NCI-H1105 (cell line): ENCODE data around the gene OGFR.
A peak's percentile ranks its signal among the peaks of the same experiment; 100 is the strongest.

Experiments used
- DNase-seq: peaks from one replicate; lab custom pipeline; 2025; lab: John Stamatoyannopoulos, UW

The OGFR gene

GRCh38 chr20:62826646-62827310 is 22.1 kb downstream of the OGFR start:
- DNase-seq: no peak

- no peak for DNase-seq
Observed at GRCh38 chr20:62827311-62828038, 22.8 kb downstream of the OGFR start.

- DNase-seq: no peak
Observed at GRCh38 chr20:62828051-62828450, 23.4 kb downstream of the OGFR start.

DNA sequence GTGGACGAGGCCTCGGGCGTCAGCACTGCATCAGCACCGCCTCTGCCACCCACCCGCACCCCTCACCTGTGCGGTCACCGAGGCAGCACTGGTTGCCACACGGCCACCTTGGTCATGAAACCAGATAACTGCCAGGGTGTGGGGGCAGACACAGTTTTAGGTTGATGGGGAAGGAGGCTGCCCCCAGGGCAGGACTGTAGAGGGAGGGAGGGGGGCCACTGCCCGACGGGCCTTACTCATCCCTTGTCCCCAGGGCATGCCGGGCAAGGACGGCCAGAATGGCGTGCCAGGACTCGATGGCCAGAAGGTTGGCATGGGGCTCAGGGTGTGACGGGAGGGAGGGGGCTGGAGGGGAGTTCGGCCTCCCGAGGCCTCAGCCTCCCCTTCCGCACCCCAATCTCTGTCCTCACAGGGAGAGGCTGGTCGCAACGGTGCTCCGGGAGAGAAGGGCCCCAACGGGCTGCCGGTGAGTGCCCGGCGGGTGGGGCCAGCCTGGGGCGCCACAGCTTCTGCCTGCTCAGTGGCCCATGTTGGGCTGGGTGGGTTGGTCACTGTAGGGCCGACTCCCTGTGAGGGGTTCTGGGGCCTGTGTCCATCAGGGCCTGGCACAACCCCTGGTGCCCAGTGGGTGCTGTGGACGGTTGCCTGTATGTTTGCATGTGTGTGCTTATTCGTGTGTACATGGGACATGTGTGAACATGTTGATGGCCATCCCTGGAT is 24.0 kb downstream of the OGFR start:
- no peak for DNase-seq

DNA sequence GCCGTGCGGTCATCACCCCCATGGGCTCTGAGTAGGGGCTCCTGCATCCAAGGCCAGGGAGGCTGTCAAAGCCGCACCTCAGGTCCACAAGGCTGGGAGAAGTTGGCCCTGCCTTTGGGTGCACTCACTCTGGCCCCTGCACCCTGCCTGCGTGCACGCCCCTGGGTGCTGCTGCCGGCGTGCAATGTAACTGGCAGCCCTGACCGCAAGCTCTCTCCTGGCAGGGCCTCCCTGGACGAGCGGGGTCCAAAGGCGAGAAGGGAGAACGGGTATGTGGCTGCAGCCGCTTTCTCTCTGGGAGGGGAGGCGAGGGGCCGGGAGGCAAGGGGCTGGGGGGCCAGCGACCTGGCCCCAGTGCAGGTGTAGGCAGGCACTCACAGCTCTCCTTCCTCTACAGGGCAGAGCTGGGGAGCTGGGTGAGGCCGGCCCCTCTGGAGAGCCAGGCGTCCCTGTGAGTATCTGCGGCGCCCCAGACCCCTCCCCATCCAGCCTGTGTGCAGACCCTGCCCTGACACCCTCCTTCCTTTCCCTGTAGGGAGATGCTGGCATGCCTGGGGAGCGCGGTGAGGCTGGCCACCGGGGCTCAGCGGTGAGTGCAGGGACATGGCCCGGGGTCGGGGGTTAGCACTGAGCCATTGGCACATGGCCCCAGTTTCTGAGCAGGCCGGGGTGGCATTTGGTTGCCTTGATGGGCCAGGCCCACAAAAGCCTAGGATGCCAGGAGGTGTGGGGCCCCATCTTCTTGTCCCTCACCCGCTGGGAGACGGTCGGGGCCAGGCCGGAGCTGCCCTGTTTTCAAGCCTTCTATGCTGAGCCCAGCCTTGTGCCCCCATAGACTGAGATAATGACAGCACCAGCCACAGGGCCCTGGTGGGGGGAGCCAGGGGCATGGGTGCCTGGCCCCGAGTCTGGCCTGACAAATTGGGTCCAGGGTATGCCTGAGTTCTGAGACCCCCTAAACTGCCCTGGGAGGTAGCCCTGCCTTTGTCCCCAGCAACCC is 24.9 kb downstream of the OGFR start:
- no peak for DNase-seq

DNA sequence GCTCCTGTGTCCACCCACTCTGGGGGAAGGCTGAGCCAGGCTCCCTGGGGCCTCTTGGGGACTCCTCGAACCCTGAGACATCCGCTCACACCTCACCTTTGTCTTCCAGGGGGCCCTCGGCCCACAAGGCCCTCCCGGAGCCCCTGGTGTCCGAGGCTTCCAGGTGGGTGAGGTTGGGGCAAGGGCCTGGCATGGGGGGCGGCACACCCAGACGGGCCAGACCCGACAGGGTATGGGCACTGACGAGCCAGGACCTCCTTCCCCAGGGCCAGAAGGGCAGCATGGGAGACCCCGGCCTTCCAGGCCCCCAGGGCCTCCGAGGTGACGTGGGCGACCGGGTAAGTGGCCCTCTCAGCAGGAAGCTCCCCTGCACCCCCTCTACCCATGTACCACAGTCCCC is 25.6 kb downstream of the OGFR start:
- no peak for DNase-seq

DNA sequence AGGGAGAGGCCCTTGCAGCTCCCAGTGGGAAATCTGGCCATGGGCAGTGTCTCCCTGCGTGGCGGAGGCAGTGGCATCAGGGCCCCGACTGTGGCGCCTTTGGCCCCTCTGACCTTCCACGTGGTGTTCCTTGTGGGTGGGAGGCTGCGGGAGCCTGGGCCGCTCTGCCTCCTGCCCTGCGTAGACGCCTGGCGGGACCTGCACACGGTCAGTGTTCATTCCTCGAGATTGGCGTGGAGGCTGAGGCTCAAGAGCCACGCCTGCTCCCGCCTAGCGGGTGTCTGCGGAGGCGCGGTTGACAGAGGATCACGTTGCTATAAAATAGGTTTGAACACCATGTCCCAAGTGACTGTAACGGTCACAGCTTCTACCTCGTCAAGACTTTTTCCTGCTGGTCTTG is 26.2 kb downstream of the OGFR start:
- DNase-seq: no peak

GRCh38 chr20:62831361-62831788 is 26.7 kb downstream of the OGFR start:
- no peak for DNase-seq

DNA sequence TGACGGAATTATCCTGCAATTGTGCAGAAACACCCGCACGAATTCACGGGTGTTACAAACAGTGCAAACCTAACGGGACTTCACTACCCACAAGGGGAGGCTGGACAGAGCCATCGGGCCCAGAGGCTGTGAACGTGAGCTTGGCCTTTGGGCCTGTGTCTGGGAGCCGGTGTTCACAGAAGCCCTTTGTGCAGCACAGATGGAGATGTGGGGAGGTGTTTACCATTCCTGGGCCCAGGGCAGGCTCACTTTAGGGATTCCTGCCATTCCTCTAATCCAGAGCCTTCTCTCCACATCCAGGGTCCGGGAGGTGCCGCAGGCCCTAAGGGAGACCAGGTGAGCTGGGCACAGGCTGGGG is 27.2 kb downstream of the OGFR start:
- DNase-seq: no peak

GRCh38 chr20:62832212-62832922 is 27.7 kb downstream of the OGFR start:
- no peak for DNase-seq

DNA sequence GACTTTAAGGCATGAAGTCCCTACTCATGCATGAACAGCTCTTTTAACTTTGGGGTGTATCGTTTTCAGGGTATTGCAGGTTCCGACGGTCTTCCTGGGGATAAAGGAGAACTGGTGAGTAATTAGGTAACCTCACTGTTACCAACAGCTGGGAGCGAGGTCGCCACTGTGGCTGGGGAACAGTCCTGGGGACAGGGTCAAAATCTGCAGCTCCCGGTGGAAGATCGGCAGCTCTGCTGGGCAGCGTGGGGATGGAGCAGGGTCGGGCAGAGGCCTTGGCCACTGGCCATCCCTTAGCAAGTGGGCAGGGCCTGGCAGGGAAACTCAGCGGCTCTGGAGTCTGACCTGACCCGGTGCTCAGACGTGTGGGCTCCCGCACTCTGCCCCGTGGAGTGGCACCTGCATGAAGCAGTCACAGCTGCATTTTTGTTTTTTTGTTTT is 28.3 kb downstream of the OGFR start:
- no peak for DNase-seq

DNA sequence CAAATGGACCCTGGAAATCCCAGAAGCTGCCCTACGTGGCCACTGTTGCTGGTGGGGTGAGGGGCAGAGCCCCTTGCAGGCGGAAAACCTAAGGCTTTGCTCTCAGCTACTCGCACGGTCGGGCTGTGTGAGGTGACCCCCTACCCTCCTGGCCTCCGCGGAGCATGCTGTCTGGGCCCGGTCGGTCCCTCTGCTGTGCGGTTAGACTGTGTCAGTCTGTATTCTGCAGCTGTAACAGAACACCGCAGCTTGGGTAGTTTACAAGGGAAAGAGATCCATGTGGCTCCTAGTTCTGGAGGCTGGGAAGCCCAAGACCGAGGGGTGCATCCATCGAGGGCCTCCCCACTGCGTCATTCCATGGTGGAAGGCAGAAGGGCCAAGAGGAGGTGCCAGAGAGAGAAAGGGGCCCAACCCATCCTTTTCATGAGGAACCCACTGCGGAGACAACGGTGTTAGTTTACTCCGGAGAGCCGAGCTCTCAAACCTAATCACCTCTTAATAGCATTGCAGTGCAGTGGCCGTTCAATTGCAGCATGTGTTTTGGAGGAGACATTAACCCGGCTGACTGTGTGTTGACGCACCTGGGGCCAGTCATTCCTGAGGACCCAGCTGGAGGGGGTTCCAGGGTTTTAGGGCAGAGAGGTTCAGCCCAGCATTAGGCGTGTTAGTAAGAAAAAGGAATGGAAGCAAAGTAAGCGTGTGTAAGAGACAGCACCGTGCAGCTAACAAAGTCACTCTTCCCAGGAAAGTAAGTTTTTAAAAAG is 30.5 kb downstream of the OGFR start:
- DNase-seq: no peak

GRCh38 chr20:62835931-62836861 is 31.6 kb downstream of the OGFR start:
- DNase-seq: no peak

- DNase-seq: no peak
Observed at GRCh38 chr20:62836967-62837490, 32.4 kb downstream of the OGFR start.

DNA sequence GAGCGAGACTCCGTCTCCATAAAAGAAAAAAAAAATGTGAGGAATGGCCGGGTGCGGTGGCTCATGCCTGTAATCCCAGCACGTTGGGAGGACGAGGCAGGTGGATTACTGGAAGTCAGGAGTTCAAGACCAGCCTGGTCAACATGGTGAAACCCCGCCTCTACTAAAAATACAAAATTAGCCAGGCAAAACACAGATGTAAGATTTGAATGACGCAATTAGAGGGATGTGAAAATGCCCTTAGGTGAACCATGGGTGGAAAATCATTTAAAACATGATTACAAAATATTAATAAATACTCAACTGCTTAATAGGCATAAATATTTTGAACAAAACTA is 33.1 kb downstream of the OGFR start:
- no peak for DNase-seq

DNA sequence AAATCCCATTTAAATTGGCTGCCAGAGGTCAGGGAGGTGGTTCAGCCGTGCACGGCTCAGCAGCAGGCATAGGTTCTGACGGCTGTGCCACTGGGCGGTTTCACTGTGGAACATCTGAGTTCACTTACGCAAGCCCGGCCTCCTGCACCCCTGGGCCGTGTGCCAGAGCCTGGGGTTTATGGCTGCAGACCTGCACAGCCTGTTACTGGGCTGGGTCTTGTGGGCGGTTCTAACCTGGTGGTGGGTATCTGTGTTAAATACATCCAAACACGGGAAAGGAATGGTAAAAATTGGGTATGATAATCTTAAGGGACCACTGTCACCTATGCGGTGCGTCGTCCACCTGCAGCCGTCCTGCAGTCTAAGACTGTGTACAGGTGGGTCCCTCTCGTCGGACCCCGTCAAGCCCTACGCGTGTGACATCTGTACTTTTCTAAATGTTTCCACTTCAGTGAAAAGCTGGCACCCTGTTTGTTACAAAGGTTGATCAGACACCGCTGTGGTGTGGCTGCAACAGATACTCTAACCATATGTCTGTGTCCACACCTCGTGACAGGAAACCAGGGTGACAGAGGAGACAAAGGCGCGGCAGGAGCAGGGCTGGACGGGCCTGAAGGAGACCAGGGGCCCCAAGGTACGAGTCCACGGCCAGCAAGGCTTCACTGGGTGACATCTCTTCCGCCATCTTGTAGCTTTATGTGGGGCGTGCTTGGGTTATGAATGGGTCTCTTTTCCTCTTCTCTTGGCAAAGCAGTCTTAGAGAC is 33.7 kb downstream of the OGFR start:
- DNase-seq: peak; percentile 54

- DNase-seq: no peak
Observed at GRCh38 chr20:62839261-62839660, 34.6 kb downstream of the OGFR start.

GRCh38 chr20:62839816-62840215 is 35.2 kb downstream of the OGFR start:
- DNase-seq: no peak
